Lower leg skin (tissue), 3 donors: Measurements from ENCODE around the gene RNF34.

Experiments
- CTCF ChIP-seq, 3 donors: fragments of 450-650 bp; IDR thresholded peaks; one replicate each; pipeline ENCODE4 v1.5.1; 2016; ENCODE audit warnings: antibody characterized with exemption in 3 of 3, mild to moderate bottlenecking in 3 of 3, moderate library complexity in 2 of 3
- POLR2A ChIP-seq, 2 donors: fragments of 450-650 bp; IDR thresholded peaks; one replicate each; pipeline ENCODE4 v1.6.1; 2016 to 2017; ENCODE audit warnings: antibody characterized with exemption in 2 of 2, mild to moderate bottlenecking in 1 of 2, moderate library complexity in 1 of 2

- TF ChIP-seq CTCF (IDR thresholded peaks at IDR 0.05) = no peak
- no peak for TF ChIP-seq POLR2A (IDR thresholded peaks at IDR 0.05)
Measured at GRCh38 chr12:121405211-121405610, 5.3 kb downstream of the RNF34 start.
